HG03108 (cell line): ENCODE data around the gene MAP3K5.

Experiments
- ATAC-seq: cut with Tn5 transposase; IDR thresholded peaks from one replicate; pipeline ENCODE4 v1.9.1; 2021; ENCODE audit warnings: moderate library complexity; ENCODE audit not compliant: unreplicated experiment

The MAP3K5 gene

DNA sequence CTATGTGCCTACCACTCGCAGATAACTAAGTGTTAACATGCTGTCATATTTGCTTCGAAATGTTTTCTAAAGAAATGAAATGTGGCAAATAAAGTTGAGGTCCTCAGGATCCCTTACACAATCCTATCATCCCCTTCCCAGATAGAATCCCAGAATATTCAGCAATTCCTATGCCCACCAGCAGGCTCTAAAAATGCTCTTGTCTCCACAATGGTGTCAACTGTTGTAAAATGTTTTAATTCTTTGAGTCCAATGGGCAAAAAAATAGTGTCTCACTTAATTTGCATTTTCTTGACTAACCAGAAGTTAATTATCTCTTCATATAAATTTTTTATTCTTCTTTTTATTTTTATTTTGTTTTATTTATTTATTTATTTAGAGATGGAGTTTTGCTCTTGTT is 138.2 kb downstream of the MAP3K5 start:
- no peak for ATAC-seq

DNA sequence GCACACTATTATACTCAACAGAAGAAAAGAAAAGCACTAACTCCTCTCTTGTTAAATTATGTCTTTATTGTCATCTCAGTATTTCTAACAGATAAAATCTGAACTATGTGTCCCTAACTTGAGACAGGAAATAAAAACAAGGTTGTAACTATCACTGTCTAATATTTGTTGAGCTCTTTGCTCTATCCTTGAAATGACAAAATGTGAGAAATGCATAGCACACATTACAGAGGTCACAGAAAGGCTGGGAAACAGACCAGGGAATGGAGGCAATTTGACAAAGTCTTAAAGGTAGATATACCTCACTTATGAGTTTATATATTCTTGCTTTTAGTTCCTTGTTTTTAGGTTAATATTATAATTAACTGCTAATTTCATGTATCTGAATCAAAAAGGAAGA is 139.6 kb downstream of the MAP3K5 start:
- no peak for ATAC-seq

DNA sequence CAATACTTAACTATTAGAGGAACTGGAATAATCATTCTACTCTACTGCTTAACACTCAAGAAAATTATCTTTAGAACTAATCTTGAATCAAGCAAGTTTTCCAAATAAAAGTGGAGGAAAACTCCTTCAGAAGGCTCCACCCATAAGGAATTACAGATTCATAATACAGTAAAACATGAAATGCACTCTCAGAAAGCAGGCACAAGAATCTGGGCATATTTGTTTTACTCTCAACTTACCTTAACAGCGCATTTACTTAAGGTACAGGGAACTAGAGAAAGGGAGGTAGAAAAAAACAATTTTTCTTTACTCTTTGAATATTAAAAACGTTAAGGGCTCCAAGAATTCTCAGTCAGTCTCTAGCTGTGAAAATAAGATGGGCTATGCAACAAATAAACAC is 140.3 kb downstream of the MAP3K5 start:
- ATAC-seq: no peak

DNA sequence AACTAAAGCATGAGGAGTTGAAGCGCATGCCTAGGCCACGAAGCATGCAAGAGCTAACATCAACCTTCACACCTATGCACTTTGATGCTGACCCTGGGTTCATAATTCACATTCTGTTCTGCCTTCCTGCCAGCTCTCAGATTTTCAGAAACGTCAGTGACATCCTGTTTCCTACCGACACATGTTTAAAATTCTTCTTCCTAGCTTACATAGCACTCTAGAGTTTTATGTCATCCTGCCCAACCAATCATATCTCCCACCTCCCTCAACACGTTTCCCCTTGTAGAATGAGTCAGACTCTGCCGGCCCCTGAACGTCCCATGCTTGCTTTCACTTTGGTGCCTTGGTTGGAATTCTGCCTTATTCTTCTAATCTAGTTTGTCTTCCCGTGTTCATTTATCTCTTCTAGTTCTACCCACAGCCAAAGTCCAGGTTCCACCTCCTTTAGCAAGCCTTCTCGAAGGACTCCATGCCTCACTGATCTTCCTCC is 144.9 kb downstream of the MAP3K5 start:
- ATAC-seq: peak; percentile 51

DNA sequence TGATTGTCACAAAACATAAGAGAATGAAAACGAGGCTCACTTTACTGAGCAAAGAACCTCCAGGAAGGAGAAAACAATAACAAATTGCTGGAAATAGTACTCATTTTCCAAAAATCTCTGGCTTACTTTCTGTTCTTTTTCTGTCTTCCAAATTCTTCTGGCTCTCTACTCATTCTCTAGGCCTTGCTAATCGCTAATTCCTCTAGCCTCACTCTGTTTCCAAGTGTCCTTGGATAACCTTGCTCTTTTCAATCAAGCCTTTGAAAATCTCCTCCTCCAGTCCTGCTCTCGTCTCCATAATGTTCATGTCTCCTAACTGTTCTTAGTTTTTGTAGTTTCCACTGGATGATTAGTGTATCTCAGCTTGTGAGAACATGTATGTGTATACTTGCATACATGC is 145.9 kb downstream of the MAP3K5 start:
- ATAC-seq: no peak

DNA sequence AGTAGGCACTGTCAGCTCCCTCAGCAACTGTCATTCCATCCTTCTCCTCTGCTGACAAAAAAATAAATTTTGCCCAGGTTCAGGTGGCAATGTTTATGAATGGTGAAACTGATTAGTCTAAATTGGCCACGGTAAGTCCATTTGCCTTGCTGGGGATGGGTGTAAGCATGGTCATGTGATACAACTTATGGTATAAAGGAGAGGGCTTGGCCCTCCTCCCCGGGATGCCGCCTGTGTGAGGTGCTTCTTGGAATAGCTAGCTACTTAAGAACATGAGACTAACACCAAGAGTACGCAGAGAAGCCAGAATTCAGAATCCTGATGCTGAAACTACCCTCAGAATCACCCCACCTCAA is 147.7 kb downstream of the MAP3K5 start:
- ATAC-seq: no peak

GRCh38 chr6:136643850-136644596 is 148.3 kb downstream of the MAP3K5 start:
- peak; percentile 65 for ATAC-seq

DNA sequence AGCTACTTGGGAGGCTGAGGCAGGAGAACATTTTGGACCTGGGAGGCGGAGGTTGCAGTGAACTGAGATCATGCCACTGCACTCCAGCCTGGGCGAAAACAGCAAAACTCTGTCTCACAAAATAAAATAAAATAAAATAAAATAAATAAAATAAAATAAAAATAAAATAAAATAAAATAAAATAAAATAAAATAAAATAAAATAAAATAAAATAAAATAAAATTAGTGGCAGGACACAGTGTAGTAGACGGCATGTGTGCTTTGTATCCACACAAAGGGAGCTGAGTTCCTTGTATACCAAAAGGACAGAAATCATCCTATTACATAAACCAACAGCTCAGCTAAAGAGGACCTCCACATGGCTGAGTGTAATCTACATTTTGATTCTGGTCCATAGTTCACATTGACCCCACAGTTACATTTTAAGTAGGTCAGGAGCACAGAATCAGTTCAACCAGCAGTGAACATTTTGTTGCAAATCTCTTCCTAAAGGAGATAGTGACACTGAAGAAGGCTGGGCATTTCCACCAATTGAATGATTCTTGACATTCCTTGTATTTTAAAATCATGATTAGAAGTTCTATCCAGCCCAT is 150.3 kb downstream of the MAP3K5 start:
- no peak for ATAC-seq

DNA sequence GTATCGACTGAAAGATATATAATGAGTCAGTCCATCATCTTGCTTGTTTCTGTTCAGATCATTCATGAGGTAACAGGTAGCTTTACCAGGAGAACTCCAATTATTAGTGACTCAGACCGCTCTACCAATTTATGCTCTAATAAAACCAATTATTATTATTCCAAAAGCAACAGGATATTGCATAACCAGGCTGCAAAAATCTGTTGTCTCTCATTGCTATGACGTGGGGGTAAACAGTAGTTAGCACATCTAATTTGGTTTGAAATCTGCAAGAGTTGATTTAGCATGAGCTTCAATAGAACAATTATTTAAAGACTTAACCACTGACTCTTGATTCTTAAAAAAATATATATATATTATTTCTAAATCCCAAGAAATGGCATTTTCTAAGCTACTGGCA is 151.1 kb downstream of the MAP3K5 start:
- no peak for ATAC-seq

DNA sequence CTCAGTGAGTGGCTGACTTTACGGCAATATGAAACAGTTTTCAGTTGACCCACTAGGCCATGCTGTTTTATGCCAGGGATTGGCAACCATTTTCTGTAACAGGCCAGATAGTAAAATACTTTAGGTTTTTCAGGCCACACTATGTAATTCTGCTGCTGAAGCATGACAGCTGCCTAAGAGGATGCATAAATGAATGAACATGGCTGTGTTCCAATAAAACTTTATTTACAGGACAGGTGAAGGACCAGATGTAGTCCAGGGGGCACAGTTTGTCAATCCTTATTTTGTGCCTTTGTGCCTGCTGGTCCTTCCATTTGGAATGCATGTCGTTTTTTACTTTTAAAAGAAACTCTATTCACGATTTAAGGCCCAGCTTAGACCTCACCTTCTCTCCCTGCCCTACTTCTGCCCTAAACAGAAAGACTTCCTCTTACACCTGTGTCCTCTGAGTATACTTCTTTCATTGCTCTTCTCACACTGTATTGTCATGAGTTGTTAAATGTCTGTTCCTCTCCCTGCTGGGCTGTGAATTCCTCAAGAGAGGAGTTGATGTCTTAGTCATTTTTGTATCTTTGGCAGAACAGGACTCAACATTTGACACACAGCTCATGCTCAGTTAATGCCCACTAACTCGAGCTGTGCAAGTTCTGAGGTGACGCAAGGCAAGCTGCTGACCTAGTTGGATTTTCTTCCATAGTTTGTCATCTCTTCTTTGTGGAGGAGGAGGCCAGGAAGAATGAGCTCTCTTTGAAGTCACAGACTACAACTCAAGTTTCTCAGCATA is 152.0 kb downstream of the MAP3K5 start:
- ATAC-seq: no peak

- no peak for ATAC-seq
Measured at GRCh38 chr6:136639702-136640101, 152.6 kb downstream of the MAP3K5 start.

DNA sequence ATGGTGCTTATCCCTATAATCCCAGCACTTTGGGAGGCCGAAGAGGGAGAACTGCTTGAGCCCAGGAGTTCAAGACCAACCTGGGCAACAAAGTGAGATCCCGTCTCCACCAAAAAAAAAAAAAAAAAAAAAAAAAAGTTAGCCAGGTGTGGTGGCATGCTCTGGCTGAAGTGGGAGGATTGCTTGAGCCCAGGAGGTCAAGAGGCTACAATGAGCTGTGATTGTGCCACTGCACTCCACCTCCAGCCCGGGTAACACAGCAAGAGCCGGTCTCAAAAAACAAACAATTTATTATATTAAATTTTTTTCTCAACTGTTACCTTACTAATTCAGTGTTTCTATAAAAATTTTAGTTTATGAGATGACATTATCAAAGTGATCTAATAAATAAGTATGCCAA is 156.7 kb downstream of the MAP3K5 start:
- ATAC-seq: no peak

- no peak for ATAC-seq
Measured at GRCh38 chr6:136633355-136633754, 158.9 kb downstream of the MAP3K5 start.

- ATAC-seq: no peak
Measured at GRCh38 chr6:136628996-136629395, 163.3 kb downstream of the MAP3K5 start.

DNA sequence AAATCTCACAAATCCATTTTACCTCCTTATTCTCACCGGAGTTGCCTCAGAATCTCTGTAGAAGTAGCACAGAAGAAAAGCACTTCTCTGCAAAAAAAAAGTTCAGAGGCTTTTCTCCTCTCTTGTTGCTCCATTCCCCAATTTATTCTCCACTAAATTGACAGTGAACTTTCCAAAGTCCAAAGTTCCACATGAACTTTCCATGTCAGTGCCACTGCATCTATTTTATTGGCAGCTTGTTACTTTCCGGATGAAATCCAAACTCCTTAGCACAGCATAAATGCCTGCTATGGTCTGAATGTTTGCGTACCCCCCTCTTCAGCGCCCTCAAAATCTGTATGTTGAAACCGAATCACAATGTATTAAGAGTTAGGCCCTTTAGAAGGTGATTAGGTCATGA is 165.1 kb downstream of the MAP3K5 start:
- no peak for ATAC-seq

DNA sequence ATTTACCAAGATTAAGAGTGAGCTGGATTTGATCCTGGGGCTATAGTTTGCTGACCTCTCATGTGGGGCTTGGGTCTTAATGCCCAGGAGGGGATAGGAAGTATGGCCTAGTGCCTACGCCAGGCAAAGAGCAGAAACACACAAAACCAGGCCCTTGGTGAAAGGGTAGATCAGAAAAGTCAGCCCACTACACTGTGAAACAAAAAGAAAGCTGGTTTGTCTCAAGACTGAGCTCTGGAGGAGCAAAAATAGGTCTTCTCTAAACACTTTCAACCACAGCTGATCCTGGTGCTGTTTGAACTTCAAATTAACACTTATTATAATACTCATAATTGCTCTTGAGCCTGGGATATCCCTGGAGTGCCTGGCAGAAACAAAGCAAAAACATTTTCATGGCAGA is 167.0 kb downstream of the MAP3K5 start:
- no peak for ATAC-seq

- ATAC-seq: no peak
Measured at GRCh38 chr6:136624347-136624746, 167.9 kb downstream of the MAP3K5 start.

DNA sequence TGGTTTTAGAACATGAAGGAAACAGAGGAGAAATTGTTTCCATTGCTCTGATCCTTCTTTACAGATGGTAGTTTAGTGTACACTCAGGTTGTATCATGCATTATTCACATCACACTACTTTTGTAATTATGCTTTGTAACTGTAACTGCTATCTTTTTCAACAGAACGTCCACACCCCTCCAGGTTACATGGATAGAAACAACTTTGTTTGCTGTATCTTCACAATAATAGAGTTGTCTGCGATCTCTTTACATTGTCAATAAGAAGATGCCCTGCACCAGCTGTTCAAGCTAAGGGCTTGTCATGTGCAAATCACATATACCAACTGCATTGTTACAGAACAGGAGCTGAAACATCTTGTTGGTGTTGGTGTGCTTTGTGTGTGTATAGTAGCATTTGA is 174.2 kb downstream of the MAP3K5 start:
- no peak for ATAC-seq

- ATAC-seq: no peak
Measured at GRCh38 chr6:136616527-136616926, 175.8 kb downstream of the MAP3K5 start.

GRCh38 chr6:136614994-136615393 is 177.3 kb downstream of the MAP3K5 start:
- ATAC-seq: no peak

- no peak for ATAC-seq
Measured at GRCh38 chr6:136614350-136614749, 177.9 kb downstream of the MAP3K5 start.

DNA sequence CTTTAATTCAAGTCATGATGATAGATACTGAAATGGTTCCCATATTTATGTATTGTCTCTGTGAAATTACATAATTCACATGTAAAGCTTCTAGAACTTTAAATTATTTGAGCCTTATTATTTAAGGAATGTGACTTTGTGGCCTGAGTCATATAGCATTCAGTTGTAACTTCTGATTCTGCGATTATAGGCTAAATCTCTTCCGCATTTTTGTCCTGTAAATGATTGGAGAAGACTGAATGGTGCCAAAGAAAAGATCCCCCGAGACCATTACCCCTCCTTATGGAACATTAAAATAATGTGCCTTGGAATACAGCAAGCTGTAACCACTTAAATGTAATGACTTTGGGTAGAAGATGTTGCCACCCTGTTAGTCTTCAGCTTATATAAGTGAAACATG is 178.8 kb downstream of the MAP3K5 start:
- no peak for ATAC-seq
